ENCODE measurements around the gene TSPAN19.
A peak's percentile ranks its signal among the peaks of the same experiment; 100 is the strongest.
"Not testable (repeated sequence)": the region's sequence is repeated elsewhere in the genome, so short reads cannot be mapped to it uniquely, and the experiment has no call there.

The TSPAN19 gene

GRCh38 chr12:85036234-85036707 is at the start of gene TSPAN19, which contains the start of gene LRRIQ1:
Gene TSPAN19, minus strand, starts transcription at chr12:85036277. Its CDS starts 6,331 bp downstream, at chr12:85029946.
Gene LRRIQ1, plus strand, starts transcription at chr12:85036351. Its CDS starts 1,826 bp downstream, at chr12:85038177.
- peak; percentile 82 for DNase-seq (ENCODE audit: low spot score)

GRCh38 chr12:85085066-85085465 is 49.0 kb upstream of the TSPAN19 start:
- DNase-seq (ENCODE audit: low spot score): no peak

GRCh38 chr12:85076688-85077430 is 40.8 kb upstream of the TSPAN19 start:
- DNase-seq (ENCODE audit: low spot score): no peak

GRCh38 chr12:85072826-85073225 is 36.7 kb upstream of the TSPAN19 start:
- DNase-seq (ENCODE audit: low spot score): no peak

- DNase-seq (ENCODE audit: low spot score): no peak
These were observed 29.9 kb upstream of the TSPAN19 start for GRCh38 chr12:85065837-85066482.

DNA sequence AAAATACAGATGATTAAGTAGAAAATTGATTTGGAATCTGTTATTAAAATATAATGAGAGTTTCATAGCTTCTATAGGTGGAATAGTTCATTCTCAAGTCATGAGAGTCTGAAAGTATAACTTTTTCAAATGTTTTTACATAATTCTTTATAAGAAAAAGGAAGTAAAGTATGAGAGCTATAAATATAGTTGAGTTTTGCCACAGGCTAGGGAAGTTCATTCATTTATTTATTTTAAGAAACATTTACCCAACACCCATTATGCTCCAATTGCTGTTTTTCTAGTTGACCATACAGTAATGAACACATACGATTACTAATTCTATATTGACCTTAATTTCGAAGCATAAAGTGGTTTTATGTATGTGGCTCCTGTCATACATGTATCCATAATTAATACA is 24.8 kb upstream of the TSPAN19 start:
- no peak for DNase-seq (ENCODE audit: low spot score)

DNA sequence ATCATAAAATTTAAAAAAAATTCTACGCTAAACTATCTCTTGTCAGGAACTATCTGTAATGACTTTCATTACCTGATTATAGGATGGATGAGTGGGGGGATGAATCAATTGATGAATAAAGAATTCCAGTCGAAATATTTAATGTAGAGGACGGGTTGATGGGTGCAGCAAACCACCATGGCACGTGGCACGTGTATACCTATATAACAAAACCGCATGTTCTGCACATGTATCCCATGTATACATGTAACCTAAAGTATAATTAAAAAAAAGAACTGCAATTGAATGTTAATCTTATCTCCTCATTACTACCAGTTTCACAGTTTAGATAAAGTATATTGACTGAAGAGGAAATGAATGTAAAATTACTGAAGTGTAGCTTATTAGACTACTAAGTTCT is 23.5 kb upstream of the TSPAN19 start:
- no peak for DNase-seq (ENCODE audit: low spot score)

DNA sequence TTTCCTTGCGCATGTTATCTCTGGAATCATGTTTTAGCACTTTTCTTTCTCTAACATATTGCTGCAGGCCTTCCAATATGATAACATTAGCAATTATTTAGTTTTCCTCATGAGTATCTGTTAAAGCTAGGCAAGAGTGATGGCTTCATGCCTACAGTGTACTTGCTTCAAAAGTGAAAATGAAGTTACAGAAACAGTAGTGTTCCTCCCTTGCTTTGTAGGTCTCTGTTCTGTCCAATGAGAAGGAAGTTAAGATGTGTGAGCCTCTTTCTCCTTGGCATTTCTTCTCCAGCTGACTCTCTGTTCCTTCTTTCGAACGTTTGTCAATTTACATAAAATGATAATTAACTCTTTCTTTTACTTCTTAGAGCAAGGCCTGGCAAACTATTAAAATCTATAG is 22.3 kb upstream of the TSPAN19 start:
- no peak for DNase-seq (ENCODE audit: low spot score)

DNA sequence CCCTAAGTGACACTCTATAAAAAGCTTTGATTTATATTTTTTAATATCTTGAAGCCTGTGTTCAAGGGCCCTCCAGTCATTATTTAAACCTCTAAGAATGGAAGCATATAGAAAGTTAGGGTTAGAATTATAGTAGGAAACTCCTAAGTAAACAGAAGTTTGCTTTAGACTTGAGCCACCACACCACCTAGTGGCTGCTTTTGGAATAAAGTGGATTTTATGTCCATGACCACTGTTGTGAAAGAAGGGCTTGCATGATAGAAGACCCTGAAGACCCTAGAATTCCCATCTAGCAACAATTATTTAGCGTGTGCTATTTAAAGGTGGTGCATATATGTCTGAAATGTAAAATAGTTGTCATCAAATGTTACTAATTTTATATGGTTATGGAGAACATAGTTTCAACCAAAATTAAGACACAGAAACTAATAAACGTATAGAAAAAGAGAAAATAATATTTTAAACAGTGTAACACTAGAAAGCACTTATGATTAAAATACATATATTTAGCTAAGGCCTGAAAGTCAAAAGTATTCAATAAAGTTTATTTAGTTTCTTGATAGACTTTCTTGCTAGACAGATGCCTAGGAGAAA is 21.4 kb upstream of the TSPAN19 start:
- no peak for DNase-seq (ENCODE audit: low spot score)

DNA sequence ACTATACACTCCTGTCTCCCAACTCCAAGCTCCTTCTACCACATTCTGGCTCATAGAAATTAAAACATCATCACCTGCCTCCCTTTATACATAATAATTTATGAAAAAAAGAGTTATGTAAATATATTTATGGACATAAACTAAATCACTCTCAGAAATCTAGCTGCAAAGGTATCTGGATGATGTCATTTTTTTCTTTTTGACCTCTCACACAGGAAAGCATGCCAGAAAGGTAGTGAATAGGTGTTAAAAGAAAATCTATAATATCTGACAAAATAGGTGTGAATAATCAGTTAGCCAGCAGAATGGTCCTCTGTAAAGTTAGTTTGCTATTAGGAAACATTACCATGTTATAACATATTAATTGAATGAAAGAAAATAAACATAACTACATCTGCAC is 7.8 kb upstream of the TSPAN19 start:
- no peak for DNase-seq (ENCODE audit: low spot score)

DNA sequence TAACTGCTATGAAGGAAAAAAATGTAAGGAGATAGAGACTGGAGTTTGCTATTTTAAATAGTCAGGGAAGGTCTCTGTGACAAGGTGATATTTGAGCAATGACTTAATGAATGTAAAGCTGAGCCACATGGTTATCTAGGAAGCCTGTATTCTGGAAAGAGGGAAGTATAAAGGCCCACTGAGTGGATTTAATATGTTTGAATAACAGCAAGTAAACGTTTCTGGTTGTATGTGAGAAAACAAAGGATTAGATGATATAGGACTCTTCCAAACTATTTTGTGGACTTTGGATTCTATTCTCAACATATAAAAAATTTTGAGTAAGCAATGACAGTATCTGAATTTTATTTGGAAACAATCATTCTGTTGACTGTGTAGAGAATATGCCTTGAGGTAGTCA is 5.3 kb upstream of the TSPAN19 start:
- DNase-seq (ENCODE audit: low spot score): no peak

DNA sequence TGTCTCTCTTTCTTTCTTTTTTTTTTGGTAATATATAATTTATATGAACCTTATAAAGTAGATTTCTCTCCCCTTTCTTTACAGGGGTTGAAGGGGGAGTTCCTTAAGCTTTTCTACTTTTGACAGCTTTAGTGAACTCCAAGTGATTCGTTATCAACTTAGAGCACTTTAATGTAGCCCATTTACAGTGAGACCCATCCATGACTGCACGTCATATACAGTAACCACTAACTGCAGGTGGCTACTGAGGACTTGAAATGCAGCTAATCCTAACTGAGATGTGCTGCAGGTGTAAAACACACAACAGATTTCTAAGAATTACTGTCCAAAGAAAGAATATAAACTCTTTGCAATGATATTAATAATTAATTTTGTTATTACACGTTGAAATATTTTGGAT is 656 bp upstream of the TSPAN19 start:
- DNase-seq (ENCODE audit: low spot score): no peak

DNA sequence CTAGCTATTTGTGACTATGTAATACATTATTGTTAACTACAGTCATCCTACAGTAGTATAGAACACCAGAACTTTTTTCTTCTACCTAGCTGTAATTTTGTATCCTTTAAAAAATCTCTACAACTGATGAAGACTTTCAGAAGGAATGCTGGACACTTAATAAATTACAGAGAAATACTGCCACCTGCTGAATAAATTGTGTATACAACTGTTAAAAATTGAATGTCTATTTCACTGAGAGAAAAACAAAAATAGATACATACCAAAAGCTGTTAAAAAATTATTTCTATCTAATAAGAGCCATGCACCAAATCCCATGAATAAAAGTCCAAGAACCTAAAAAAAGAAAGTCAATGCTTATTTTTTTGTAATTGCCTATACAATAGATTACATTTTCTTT is 6.6 kb downstream of the TSPAN19 start:
- no peak for DNase-seq (ENCODE audit: low spot score)

DNA sequence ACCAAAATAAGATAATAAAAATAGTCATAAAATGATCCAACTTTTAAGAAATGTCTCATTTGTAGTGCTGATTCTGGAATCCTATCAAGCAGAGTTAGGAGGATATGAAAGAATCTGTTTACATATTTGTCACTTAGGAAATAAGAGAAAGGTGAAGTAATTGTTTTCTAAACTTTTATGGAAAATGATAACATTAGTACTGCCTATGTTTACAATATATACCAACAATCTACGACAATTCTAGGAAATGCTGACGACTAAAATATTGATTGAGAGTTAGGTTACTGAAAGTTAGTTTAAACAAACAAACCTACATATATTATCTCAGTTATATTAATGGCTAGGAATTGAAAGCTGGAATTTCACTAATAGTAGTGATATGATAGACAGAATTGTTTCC is 18.0 kb downstream of the TSPAN19 start:
- no peak for DNase-seq (ENCODE audit: low spot score)

DNA sequence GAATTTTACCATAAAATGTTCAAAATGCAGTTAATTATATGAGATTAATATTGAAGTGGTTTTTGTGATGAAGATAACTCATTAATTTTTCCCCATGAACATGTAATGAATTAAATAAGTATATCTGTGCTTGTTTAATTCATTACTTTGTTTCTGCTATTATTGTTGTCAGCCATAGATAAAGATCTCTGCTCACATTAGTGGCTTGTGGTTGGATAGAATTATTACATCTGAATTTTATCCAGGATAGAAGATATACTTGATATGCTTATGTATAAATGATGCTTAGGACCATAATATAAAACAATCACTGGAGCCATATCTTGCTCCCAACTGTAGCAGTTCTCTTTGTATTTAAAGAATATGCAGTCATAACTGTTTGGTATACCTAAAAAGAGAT is 18.5 kb downstream of the TSPAN19 start:
- no peak for DNase-seq (ENCODE audit: low spot score)

GRCh38 chr12:85017133-85017532 is 18.9 kb downstream of the TSPAN19 start:
- DNase-seq (ENCODE audit: low spot score): no peak

DNA sequence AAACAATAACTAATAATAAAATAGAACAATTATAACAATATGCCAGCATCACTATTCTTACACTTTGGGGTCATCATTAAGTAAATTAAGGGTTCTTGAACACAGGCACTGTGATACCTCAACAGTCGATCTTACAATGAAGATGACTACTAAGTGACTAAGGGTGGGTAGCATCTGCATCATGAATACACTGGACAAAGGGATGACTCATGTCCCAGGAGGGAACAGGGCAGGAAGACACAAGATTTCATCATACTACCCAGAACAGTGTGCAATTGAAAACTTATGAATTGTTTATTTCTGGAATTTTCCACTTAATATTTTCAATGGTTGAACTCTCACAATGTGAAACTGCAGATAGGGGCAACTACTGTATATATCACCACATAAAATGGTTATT is 19.7 kb downstream of the TSPAN19 start:
- no peak for DNase-seq (ENCODE audit: low spot score)

GRCh38 chr12:85007836-85008235 is 28.2 kb downstream of the TSPAN19 start:
- no peak for DNase-seq (ENCODE audit: low spot score)

DNA sequence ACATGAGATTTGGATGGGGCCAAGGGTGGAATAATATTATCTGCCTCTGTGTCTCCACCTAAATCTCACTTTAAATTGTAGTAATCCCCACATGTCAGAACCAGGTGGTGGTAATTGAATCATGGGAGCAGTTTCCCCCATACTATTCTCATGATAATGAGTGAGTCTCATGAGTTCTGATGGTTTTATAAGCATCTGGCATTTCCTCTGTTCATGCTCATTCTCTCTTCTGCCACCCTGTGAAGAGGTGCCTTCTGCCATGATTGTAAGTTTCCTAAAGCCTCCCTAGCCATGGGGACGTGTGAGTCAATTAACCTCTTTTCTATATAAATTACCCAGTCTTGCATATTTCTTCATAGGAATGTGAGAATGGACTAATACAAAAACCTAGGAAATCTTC is 29.9 kb downstream of the TSPAN19 start:
- no peak for DNase-seq (ENCODE audit: low spot score)

DNA sequence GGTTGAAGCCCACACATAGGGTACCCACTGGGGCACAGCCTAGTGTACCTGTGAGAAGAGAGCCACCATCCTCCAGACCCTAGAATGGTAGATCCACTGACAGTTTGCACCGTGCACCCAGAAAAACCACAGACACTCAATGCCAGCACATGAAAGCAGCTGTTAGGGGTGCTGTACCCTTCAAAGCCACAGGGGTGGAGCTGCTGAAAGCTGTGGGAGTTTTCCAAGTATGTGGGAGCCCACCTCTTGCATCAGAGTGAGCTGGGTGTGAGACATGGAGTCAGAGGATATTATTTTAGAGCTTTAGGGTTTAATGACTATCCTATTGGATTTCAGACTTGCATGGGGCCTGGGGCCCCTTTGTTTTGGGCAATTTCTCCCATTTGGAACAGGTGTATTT is 30.5 kb downstream of the TSPAN19 start:
- no peak for DNase-seq (ENCODE audit: low spot score)

GRCh38 chr12:85005047-85005446 is 31.0 kb downstream of the TSPAN19 start:
- not testable (repeated sequence) for DNase-seq (ENCODE audit: low spot score)

DNA sequence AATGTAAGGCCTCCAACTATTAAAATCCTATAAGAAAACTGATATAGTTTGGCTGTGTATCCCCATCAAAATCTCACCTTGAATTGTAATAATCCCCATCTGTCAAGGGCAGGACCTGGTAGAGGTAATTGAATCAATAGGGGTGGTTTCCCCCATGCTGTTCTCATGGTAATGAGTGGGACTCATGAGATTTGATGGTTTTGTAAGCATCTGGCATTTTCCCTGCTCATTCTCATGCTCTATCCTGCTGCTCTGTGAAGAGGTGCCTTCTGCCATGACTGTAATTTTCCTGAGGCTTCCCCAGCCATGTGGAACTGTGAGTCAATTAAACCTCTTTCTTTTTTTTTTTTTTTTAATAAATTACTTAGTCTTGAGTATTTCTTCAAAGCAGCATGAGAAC is 31.9 kb downstream of the TSPAN19 start:
- DNase-seq (ENCODE audit: low spot score): no peak

- DNase-seq (ENCODE audit: low spot score): no peak
These were observed 33.2 kb downstream of the TSPAN19 start for GRCh38 chr12:85002778-85003296.

All from left forelimb (tissue), 1 donor.